ENCODE measurements around the gene NEURL1. TPM values are rescaled to one million over a fixed set of nuclear protein-coding genes. Genes with fewer than 3 reads are reported as not detected.
A peak's percentile ranks its signal among the peaks of the same experiment; 100 is the strongest.

NEURL1 gene, protein sequence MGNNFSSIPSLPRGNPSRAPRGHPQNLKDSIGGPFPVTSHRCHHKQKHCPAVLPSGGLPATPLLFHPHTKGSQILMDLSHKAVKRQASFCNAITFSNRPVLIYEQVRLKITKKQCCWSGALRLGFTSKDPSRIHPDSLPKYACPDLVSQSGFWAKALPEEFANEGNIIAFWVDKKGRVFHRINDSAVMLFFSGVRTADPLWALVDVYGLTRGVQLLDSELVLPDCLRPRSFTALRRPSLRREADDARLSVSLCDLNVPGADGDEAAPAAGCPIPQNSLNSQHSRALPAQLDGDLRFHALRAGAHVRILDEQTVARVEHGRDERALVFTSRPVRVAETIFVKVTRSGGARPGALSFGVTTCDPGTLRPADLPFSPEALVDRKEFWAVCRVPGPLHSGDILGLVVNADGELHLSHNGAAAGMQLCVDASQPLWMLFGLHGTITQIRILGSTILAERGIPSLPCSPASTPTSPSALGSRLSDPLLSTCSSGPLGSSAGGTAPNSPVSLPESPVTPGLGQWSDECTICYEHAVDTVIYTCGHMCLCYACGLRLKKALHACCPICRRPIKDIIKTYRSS
- total RNA-seq (2013): 11.9 TPM
- 10 to 100 TPM in 1 of 3 donors, 1 to 10 TPM in 2; 3.0 to 17.2 (median 3.3) TPM for polyA plus RNA-seq
- 14.7 and 20.4 TPM in 2 replicates for polyA minus RNA-seq
- 1.7 to 16.8 (median 10.3) reads per million in 11 experiments for total RNA-seq

DNA sequence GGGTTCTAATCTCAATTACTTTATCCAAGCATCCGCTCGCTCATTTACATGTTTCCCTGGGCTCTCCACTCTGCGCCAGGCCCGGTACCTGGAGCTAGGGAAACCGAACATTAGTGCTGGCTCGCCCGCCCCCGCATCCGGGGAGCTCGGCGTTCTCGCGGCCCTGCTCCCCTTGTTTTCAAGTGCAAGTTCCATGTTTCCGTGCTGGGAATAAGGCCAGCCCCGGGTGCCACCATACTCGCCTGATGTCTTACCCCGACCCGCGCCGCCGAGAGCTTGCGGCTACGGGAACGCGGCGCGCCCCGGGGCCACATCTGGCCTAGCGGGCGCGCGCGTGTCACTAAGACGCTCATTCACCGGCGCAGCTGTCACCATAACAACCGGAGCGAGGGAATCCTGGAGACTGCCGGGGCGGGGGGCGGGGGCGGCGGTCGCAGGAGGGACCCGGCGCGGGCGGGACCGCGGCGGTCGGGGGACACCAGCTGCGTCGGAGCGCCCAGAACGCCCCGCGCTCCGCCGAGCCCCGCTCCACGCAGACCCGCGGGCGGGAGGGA lies at the start of gene NEURL1:
TSS of gene NEURL1 (plus strand) at position 344 of the 554 bp plus-strand sequence. CDS start 683 bp downstream, outside the sequence.
- peak within 1 kb of the TSS; percentile 53 for H2AFZ ChIP-seq (ENCODE audit: insufficient read depth, low read depth, low read length, poor library complexity, severe bottlenecking)
- Mint-ChIP-seq H3K9me3 (peaks cover 0 to 7% (median 5%) of the 10 kb centered on the region in 7 donors), H3K4me3 (peak within 1 kb of the TSS; percentile 74 to 88), H3K27me3 (ENCODE audit: low read depth in 3 of 3) (peaks cover 54 to 68% (median 64%) of the 10 kb centered on the region in 3 donors), H3K36me3 (peaks cover 3 to 4% of the 10 kb centered on the region in 2 donors), H3K27ac (peak within 1 kb of the TSS in 1 of 7 donors; percentile 33), H3K4me1 (peaks cover 10% of the 10 kb centered on the region)
- H3K9ac ChIP-seq (ENCODE audit: insufficient read depth, low read length, poor library complexity, severe bottlenecking): peak within 1 kb of the TSS; percentile 4
- no peak within 1 kb of the TSS for H3K27ac ChIP-seq (ENCODE audit: low read depth in 1 of 2, low read length in 2 of 2)
- H3K4me2 ChIP-seq (replicated peaks; ENCODE audit: extremely low read depth, low read length, poor library complexity, severe bottlenecking): peak within 1 kb of the TSS; percentile 67
- no peak for TF ChIP-seq CTCF (IDR thresholded peaks at IDR 0.05)
- intact Hi-C loops (cut with micrococcal nuclease): no loop called here
- H3K4me3 ChIP-seq (replicated peaks in 1 of 3; ENCODE audit: low read depth in 2 of 3, low read length in 3 of 3): peak within 1 kb of the TSS in 2 of 3 experiments; percentile 0 to 61
- no peaks in the 10 kb centered on the region for H3K79me2 ChIP-seq (ENCODE audit: insufficient read depth, low read length)
- H3K4me1 ChIP-seq (ENCODE audit: control insufficient read depth in 1 of 2, insufficient read depth in 2 of 2, low read length in 2 of 2): peaks cover 6 to 15% of the 10 kb centered on the region in 2 donors
- no peaks in the 10 kb centered on the region for H3K36me3 ChIP-seq (replicated peaks in 1 of 2; ENCODE audit: control insufficient read depth in 1 of 2, insufficient read depth in 2 of 2, low read length in 2 of 2)
- no peak for DNase-seq
- 4% methylated on average over 65 of the region's 65 CpGs for WGBS (ENCODE audit: insufficient coverage)
- H3K27me3 ChIP-seq (ENCODE audit: control insufficient read depth in 2 of 2, insufficient read depth in 2 of 2, low read length in 2 of 2): peaks cover 39 to 60% of the 10 kb centered on the region in 2 donors
- H3K9me3 ChIP-seq (replicated peaks in 1 of 2; ENCODE audit: control insufficient read depth in 1 of 2, insufficient read depth in 1 of 2, low read length in 2 of 2): peaks cover 0 to 14% of the 10 kb centered on the region in 2 donors
- H4K20me1 ChIP-seq (ENCODE audit: insufficient read depth, low read length): no peaks in the 10 kb centered on the region

- no peak overlapping the region for H2AFZ ChIP-seq (ENCODE audit: insufficient read depth, low read depth, low read length, poor library complexity, severe bottlenecking)
- peaks cover 89 to 100% of the 10 kb centered on the region in 2 donors for H3K36me3 ChIP-seq (replicated peaks in 1 of 2; ENCODE audit: control insufficient read depth in 1 of 2, insufficient read depth in 2 of 2, low read length in 2 of 2)
- H3K4me1 ChIP-seq (ENCODE audit: control insufficient read depth in 1 of 2, insufficient read depth in 2 of 2, low read length in 2 of 2): peaks cover 11 to 27% of the 10 kb centered on the region in 2 donors
- Mint-ChIP-seq H3K27me3 (ENCODE audit: low read depth in 3 of 3) (peaks cover 0 to 2% (median 1%) of the 10 kb centered on the region in 3 donors), H3K27ac (peak overlapping the region in 2 of 7 donors; percentile 37 to 57), H3K9me3 (no peaks in the 10 kb centered on the region), H3K4me3 (no peak overlapping the region), H3K4me1 (peaks cover 36% of the 10 kb centered on the region), H3K36me3 (peaks cover 90 to 96% of the 10 kb centered on the region in 2 donors)
- H3K9ac ChIP-seq (ENCODE audit: insufficient read depth, low read length, poor library complexity, severe bottlenecking): no peak overlapping the region
- peak overlapping the region in 1 of 2 donors; percentile 45 for H3K27ac ChIP-seq (ENCODE audit: low read depth in 1 of 2, low read length in 2 of 2)
- no peak for DNase-seq
- intact Hi-C loops (cut with micrococcal nuclease): no loop called here
- H3K27me3 ChIP-seq (ENCODE audit: control insufficient read depth in 2 of 2, insufficient read depth in 2 of 2, low read length in 2 of 2): no peaks in the 10 kb centered on the region
- H3K79me2 ChIP-seq (ENCODE audit: insufficient read depth, low read length): peaks cover 33% of the 10 kb centered on the region
- no peak overlapping the region for H3K4me3 ChIP-seq (replicated peaks in 1 of 3; ENCODE audit: low read depth in 2 of 3, low read length in 3 of 3)
- WGBS (ENCODE audit: insufficient coverage): 100% methylated on average over 8 of the region's 10 CpGs
- H4K20me1 ChIP-seq (ENCODE audit: insufficient read depth, low read length): peaks cover 80% of the 10 kb centered on the region
- no peaks in the 10 kb centered on the region for H3K9me3 ChIP-seq (replicated peaks in 1 of 2; ENCODE audit: control insufficient read depth in 1 of 2, insufficient read depth in 1 of 2, low read length in 2 of 2)
- H3K4me2 ChIP-seq (replicated peaks; ENCODE audit: extremely low read depth, low read length, poor library complexity, severe bottlenecking): no peak overlapping the region
- no peak for TF ChIP-seq CTCF (IDR thresholded peaks at IDR 0.05)
Observed at GRCh38 chr10:103444478-103444877, 49.0 kb upstream of the NEURL1 start.
